GM18526 (cell line): ENCODE data around the gene PUM2.

Experiments used
- POLR2A ChIP-seq: IDR thresholded peaks from 3 replicates; pipeline ENCODE4 v1.6.1; 2011; ENCODE audit not compliant: insufficient read length; ENCODE audit errors: extremely low read depth

The PUM2 gene

DNA sequence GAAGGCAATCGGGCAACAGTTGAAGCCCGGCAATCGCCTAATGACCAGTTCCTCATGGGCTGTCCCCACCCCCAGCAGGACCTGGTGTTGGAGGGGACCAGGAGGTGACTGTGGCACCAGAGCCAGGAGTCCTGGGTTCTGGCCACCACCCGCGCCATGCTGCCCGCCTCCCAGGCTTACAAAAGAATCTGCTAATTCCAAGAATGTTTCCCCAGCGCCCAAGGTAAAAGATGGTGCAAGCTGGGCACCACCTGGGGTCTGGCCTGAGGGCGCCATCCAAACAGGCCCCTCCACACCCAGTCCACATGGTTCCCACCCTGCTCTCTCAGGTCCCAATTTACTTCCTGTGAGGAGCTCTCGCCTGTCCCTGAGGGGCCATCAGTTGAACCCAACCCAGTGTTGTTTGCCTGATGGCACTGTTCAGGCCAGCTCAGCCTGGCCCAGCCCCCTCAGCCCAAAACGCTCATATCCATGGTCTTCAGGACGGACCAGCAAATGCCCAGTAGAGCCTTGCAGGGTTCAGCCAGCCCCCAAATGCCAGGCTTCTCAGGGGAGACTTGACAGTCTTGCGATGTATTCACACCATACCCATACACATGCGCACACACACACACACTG, 130.8 kb downstream of the PUM2 start:
- TF ChIP-seq POLR2A = no peak

DNA sequence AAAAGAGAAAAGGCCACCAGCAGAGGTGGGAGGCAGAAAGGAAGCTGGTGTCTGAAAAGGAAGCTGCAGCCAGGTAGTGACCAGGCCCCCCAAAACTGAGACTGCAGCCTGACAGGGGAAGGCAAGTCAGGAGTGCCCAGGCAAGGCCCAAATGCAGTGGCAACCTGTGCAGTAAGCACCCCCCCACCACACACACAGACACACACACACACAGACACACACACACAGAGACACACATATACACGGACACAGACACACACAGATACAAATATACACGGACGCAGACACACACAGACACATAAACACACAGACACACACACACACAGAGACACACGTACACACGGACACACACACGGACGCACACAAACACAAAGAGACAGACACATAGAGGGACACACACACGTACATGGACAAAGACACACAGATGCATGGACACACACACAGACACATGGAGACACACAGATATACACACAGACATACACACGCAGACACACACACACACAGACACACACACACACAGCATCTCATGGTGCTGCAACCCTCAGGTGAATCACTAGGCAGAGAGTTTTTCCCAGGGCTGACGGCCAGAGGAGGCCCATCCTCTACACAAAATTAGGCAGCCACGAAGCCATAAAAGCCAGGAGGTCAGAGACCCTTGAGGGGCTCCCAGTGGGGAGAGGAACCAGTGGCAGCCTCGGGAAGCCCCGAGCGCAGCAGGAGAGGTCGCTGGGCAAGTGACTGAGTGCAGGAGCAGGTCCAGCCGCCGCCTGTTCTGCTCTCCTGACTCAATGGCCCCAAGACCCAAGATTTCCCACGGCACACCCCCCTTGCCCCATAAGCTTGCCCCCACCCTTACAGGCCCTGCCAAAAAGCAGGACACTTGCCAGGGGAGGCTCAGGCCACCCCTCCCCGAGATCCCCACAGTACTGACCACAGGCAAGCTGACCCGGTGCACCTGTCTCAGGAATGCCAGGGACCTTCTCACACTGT, 132.0 kb downstream of the PUM2 start:
- no peak for TF ChIP-seq POLR2A

DNA sequence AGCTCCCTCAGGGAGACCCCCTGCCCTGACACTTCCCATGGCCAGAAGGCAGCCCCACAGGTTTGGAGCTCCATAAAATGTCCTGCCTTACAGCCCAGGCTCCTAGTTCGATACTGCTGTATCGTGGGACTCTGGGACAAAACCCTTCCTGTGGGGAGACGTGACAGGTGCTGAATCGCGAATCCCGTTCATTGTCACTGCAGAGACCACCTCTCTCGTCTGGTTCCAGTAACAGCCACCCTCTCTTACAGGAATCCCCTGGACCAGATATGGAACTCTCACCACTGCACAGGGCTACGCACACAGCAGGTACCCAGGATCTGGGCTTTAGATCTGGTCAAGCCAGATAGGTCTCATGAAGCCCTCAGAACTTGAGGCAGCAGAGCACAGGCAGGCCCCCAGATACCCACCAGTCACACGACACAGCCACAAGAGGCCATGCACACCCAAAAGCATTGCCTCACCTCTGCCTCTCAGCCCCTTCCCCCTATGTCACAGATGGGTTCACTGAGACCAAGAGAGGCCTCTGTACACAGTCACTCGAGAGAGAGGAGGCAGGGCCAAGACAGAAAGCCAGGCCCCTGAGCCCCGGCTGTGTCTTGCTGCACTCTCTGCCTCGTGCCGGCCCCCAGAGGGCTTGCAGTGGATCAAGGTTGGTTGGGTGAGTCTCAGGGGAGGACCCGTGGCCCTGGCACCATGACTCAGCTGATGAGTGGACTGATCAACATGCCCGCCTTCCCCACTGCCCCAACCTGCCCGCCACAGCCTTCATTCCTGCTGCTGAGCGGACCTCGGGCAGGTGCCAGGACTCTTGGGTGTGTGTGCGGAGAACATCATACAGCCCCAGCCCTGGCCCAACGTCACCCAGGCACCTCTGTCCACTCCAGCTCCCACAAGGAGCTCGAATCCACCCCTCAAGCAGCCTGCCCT, 133.3 kb downstream of the PUM2 start:
- TF ChIP-seq POLR2A = no peak

DNA sequence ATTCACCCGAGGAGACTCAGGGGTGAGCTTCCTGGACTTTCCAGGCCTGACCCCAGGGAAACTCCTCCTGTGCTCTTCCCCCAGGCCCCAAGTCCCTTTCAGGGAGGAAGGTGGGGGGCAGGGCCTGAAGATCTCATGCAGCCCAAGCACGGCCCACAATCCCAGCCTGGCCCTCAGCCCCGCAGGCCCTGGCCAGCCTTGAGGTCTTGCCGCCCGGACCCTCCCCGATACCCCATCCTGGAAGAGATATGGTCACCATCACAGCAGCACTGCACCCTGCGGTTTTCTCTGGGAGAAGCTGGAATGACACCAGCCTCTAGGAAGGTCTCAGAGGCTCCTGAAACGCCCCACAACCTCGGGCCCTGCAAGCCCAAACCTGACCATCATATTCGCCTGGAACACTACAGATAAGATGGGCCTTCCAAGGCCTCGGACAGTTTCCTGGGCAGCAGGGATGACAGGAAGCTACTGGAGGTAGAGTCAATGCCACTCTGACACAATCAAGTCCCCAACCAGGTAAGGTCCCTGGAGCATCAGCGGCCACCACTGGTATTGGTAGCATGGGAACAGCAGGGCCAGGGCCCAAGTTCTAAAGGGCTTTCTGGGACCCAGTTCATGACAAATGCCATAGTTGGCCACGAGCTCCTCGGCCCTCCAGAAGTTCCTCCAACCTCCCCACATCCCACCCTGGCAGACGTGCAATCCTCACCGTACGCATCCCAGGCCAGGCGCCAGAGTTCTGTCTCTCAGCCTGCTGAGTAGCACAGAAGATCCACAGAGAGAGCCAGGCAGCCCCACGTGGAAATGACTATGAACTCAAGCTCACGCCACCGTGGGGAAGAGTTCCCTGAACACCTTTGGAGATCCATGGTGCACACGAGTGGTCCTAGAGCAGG, 134.3 kb downstream of the PUM2 start:
- TF ChIP-seq POLR2A = no peak

DNA sequence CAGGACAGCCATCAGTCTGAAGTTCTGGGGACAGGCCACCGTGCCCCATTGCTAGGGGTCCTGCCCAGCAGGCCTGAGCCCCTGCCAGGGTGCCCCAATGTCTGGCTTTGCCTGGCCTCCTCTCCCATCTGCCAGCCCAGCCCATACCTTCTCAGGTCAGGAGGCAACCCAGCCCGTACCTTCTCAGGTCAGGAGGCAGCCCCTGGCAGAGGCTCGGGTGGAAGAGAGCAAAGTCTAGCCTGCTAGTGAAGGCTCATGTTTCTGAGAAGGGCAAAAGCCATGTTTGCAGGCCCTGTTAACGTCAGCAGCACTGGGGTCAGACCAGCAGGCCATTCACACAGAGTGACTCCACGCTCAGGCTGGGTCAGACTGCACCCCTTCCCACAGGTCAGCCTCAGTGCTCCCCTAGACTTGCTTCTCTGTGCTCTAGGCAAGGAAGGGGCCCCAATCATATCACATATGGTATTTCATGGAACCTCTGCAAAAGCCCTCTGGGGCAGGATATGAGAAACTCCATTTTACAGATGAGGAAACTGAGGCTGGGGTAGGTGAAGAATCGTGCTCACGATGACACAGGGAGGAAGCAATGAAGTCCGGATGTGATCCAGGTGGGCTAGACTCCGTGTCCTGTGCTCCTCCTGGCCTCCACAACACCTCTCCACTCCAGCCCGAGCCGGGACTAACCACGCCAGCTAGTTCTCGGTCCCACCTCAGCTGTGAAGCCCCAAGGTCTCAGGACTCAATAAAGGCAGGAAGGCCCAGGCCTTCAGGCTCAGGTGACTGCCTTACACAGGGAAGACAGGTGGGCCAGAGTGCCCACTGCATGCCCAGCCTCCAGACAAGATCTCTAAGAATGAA, 135.2 kb downstream of the PUM2 start:
- no peak for TF ChIP-seq POLR2A

DNA sequence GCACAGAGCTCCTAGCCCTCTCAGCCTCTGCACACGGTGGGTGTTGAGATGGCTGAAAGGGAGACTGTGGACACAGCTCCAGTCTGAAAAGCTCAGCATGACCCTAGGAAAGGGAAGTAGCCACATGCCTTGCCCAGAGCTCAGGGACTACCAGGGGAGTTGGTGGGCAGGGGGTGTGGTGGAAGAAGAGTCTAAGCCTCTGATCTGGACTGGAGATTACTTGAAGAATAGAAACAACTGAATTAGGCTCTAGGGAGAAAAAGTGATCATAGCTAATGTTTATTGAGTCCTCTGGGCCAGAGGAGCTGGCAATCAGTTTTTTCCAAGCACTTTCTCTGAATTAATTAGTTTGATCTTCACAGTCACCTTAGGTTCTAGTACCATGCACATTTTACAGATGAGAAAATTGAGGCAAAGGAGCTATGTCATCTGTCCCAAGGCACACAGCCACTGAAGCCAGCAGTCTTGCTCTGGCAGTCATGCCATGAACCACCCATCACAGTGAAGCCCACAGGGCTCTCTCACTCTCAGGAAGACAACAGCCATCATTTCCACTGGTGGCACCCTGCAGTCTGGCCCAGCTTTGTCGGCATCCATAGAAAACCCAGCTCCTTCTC, 136.0 kb downstream of the PUM2 start:
- TF ChIP-seq POLR2A = no peak

DNA sequence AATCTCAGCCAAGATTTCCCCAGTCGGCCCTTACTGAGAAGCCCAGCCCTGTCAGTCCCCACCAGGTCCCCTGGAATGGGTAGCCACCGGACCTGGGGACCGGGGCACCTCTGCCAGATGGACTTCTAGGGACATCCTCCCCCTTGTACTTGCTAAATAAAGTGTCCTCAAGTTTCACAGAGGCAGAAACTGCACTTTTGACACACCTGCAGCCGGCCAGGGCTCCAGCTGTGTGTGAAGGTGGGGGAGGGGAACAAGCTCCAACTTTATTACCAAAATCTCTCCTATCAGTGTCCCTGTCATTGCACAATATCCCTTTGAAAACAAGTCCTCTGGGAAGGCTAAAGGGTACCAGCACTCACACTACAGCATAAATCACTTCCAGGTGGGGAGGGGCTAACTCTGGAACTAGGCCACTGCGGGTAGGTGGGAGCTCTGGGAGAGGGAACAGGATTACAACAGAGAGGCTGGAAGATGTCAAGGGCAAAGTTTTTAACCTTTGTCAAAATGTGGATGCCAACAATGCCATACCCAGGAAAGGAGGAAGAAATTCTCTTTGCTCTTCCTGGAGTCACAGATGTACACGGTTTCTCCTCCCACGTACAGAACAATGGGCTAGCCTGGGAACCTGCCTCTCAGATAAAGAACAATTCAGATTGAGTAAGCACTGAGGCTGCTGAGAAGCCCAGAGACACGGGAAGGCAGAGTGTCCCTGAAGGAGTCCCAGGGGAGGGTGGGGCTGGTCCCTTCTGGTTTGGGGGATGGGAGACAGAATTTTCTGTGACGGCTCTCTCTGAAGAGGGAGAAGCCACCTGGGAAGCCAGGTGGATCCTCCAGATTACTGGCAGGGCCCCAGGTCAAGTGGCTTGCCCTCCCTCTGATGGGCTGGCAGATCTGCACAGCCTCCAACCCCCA, 136.7 kb downstream of the PUM2 start:
- TF ChIP-seq POLR2A = no peak

DNA sequence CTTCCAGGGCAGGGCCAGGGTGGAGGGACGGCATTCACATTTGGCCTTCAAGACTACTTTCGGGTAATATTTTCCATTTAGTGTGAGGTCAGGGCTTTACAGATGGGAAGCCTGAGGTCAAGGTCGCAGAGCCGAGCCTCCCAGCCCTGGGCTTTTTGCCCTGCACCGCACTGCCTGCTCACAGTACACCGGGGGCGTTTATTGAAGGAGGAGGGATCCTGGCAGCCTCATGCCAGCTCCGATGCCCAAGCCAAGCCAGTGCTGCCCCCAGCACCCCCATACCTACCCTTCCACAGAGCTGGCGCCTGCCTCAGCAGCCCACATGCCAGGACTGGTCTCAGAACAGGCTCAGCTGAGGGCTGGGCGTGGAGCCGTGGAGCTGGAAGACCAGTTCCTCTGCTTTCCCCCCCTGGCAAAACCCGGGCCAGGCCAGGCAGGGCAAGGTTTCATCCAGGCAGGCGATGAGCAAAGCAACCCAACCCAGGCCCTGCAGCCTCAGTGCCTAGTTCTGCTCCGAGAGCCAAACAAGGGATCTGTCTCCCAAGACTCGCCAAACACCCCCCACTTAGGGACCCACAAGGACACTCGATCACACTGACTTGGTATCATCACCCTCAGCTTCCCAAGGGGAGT, 137.7 kb downstream of the PUM2 start:
- no peak for TF ChIP-seq POLR2A

DNA sequence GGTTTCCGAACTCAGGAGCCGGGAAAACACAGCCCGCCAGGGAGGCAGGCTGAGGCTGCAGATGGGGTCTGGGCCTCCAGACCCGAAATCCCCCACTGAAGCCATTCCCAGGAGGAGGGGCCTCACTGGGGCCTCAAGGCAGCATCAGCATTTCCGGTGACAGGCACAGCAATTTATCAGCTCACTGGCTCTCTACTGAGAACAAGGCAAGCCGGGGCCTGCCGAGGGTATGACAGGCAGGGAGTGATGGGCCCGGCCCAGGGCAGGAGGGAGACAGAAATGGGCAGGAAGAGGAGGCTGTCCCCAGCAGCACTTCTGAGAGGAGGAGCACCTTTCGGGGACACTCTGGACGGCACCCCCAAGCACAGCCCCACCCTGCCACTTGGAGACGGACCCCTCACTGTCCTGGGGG, 138.2 kb downstream of the PUM2 start:
- TF ChIP-seq POLR2A = no peak

DNA sequence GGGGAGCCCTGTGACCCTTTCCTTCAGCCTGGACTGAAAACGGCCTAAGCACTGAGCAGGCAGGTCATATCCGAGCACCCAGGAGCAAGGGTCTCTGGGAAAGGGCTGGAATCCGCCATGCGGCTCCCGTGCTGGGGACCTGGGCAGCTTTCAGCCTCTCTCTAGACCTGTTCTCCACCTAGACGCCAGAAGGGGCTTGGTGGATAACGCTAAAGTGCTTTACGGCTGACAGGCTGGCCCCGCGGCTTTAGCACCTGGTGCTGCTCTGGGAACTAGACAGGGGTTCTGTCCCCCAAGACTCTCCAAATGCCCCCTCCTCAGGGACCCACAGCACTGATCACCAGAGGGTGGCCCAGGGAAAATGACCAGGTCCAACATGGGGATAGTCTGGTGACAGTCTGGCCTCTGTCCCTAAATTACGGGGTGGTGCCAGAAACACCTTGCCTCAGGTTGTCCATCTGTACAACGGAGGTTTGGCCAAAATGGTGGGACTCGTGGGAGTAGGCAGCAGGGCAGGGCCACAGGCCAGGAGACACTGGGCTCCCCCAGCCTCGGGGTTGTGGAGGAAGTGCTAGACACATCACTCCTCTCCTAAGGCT, 138.7 kb downstream of the PUM2 start:
- no peak for TF ChIP-seq POLR2A

DNA sequence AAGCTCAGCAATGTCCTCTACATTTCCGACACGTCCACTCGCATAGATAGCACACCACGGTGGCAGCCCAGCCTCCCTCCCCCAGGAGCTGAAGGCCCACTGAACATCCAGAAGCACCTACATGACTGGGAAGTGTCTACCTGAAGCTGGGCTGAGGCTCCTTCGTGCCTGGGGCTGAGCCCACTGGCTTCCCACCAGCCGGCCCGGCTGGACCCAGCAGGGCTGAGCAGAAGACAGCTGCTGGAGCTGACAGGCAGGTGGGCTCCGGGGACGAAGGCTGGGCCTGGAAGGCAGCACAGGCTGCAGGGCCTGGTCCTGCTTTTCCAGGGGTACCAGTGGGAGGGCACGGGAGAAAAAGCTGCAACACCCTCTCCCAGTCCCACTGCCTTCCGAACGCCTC, 139.2 kb downstream of the PUM2 start:
- no peak for TF ChIP-seq POLR2A
